HCT116 (cell line): ENCODE results near the gene ATF7. TPM values are rescaled to one million over a fixed set of nuclear protein-coding genes. Genes with fewer than 3 reads are reported as not detected.
A peak's percentile ranks its signal among the peaks of the same experiment; 100 is the strongest.

ENCODE experiments used
- ATAC-seq: fragments of 200-7000 bp; cut with Tn5 transposase; 2 replicates; pipeline ENCODE4 v1.9.1; 2020; ENCODE audit warnings: mild to moderate bottlenecking, moderate library complexity
- BruUV-seq: library from RNA; stranded (reverse); fragments of 400-500 nt; replicated peaks from 2 replicates; lab custom pipeline; 2021; lab: Mats Ljungman, UMichigan
- CTCF ChIA-PET: fragments of 300-600 bp; sonication (Branson Sonifier 250); formaldehyde crosslinking; loops from one replicate; lab custom pipeline; 2021; ENCODE audit warnings: antibody characterized with exemption; lab: Charles Lee
- POLR2A ChIA-PET: fragments of 300-600, 350-600 bp; sonication (Branson Sonifier 250); formaldehyde crosslinking; loops from one replicate; lab custom pipeline; 2021; ENCODE audit warnings: antibody characterized with exemption; lab: Charles Lee
- RAD21 ChIA-PET, 2 experiments: fragments of 300-600 bp; sonication (Branson Sonifier 250); formaldehyde crosslinking; loops; one replicate each; lab custom pipeline; 2023; ENCODE audit warnings: low total read pairs in 2 of 2; ENCODE audit not compliant: uncharacterized antibody in 2 of 2, unreplicated experiment in 2 of 2, low non-redundant PET in 1 of 2; lab: Charles Lee
- DNase-seq: peaks from one replicate; pipeline ENCODE4 v3.0.0-alpha.2; 2010; ENCODE audit warnings: low read depth, low spot score
- H2AFZ ChIP-seq: fragments of 200-600 bp; shearing (Covaris generic), sonication (generic); 2 replicates; pipeline ENCODE4 v1.6.1; 2017; ENCODE audit warnings: low read depth, mixed run types, mixed read lengths, antibody characterized with exemption, low read length; ENCODE audit not compliant: poor library complexity, severe bottlenecking
- H3K27ac ChIP-seq: 2 replicates; pipeline ENCODE4 v1.5.1; 2012; ENCODE audit warnings: low read depth, low read length
- H3K27me3 ChIP-seq: fragments of 200-600 bp; sonication (generic); 2 replicates; pipeline ENCODE4 v1.6.1; 2016; ENCODE audit warnings: mixed run types, low read length, mixed read lengths; ENCODE audit not compliant: insufficient read depth
- H3K36me3 ChIP-seq, 2 experiments: fragments of 200-500 bp in 1 of 2; fragments of 200-600 bp in 1 of 2; sonication (Bioruptor generic) in 1 of 2; sonication (generic) in 1 of 2; 2 replicates each; pipeline versions ENCODE4 v1.5.1 to v1.6.1; 2014 to 2016; ENCODE audit warnings: low read length in 2 of 2, inconsistent platforms in 1 of 2, mixed read lengths in 1 of 2, mixed run types in 1 of 2; ENCODE audit not compliant: insufficient read depth in 2 of 2, control insufficient read depth in 1 of 2
- H3K4me1 ChIP-seq, 2 experiments: fragments of 200-600 bp in 1 of 2; sonication (generic) in 1 of 2; 2 replicates each; pipeline versions ENCODE4 v1.5.1 to v1.6.1; 2012 to 2017; ENCODE audit warnings: low read length in 2 of 2, inconsistent platforms in 1 of 2, mild to moderate bottlenecking in 1 of 2, mixed read lengths in 1 of 2, mixed run types in 1 of 2, moderate library complexity in 1 of 2; ENCODE audit not compliant: insufficient read depth in 2 of 2, control insufficient read depth in 1 of 2
- H3K4me2 ChIP-seq: fragments of 200-600 bp; sonication (generic); 2 replicates; pipeline ENCODE4 v1.6.1; 2017; ENCODE audit warnings: mixed run types, low read length, mixed read lengths
- H3K4me3 ChIP-seq, 2 experiments: fragments of 200-600 bp in 1 of 2; sonication (generic) in 1 of 2; replicated peaks in 1 of 2; 2 replicates each; pipeline ENCODE4 v1.5.1; 2011 to 2016; ENCODE audit warnings: low read length in 2 of 2, control low read depth in 1 of 2, low read depth in 1 of 2, mild to moderate bottlenecking in 1 of 2, mixed read lengths in 1 of 2, mixed run types in 1 of 2
- H3K79me2 ChIP-seq: fragments of 200-600 bp; sonication (generic); 2 replicates; pipeline ENCODE4 v1.6.1; 2017; ENCODE audit warnings: mild to moderate bottlenecking, mixed run types, low read length, moderate library complexity, mixed read lengths; ENCODE audit not compliant: insufficient read depth
- H3K9ac ChIP-seq: fragments of 200-600 bp; sonication (generic); 2 replicates; pipeline ENCODE4 v1.6.1; 2016; ENCODE audit warnings: low read length, mixed read lengths
- H3K9me2 ChIP-seq: fragments of 200-600 bp; sonication (generic), shearing (Covaris generic); 2 replicates; pipeline ENCODE4 v1.6.1; 2017; ENCODE audit warnings: mixed run types, mild to moderate bottlenecking, moderate library complexity; ENCODE audit not compliant: insufficient read depth
- H3K9me3 ChIP-seq, 2 experiments: fragments of 200-500 bp in 1 of 2; fragments of 200-600 bp in 1 of 2; sonication (Bioruptor generic) in 1 of 2; sonication (generic) in 1 of 2; 2 replicates each; pipeline ENCODE4 v1.6.1; 2014 to 2017; ENCODE audit warnings: low read length in 2 of 2, mixed read lengths in 2 of 2, inconsistent platforms in 1 of 2, low read depth in 1 of 2, mild to moderate bottlenecking in 1 of 2, mixed run types in 1 of 2, moderate library complexity in 1 of 2; ENCODE audit not compliant: control insufficient read depth in 1 of 2, insufficient read depth in 1 of 2
- H4K20me1 ChIP-seq: fragments of 200-600 bp; sonication (generic), shearing (Covaris generic); 2 replicates; pipeline ENCODE4 v1.6.1; 2017; ENCODE audit warnings: mixed run types, mild to moderate bottlenecking, moderate library complexity; ENCODE audit not compliant: insufficient read depth
- ATF3 ChIP-seq: IDR thresholded peaks from 2 replicates; pipeline ENCODE4 v1.6.1; 2012
- EGR1 ChIP-seq: IDR thresholded peaks from 2 replicates; pipeline ENCODE4 v1.6.1; 2012; ENCODE audit warnings: low read depth
- EZH2phosphoT487 ChIP-seq: fragments of 200-600 bp; IDR thresholded peaks from 2 replicates; pipeline ENCODE4 v1.6.1; 2018; ENCODE audit warnings: antibody characterized with exemption, borderline replicate concordance
- JUND ChIP-seq: IDR thresholded peaks from 2 replicates; pipeline ENCODE4 v1.6.1; 2012
- MAX ChIP-seq: IDR thresholded peaks from 2 replicates; pipeline ENCODE4 v1.6.1; 2012
- POLR2A ChIP-seq: IDR thresholded peaks from 2 replicates; pipeline ENCODE4 v1.7.0; 2011; ENCODE audit warnings: borderline replicate concordance; ENCODE audit not compliant: insufficient read depth, insufficient read length; ENCODE audit errors: extremely low read depth
- REST ChIP-seq: IDR thresholded peaks from 2 replicates; pipeline ENCODE4 v1.6.1; 2012; ENCODE audit warnings: low read depth
- SP1 ChIP-seq: IDR thresholded peaks from 2 replicates; pipeline ENCODE4 v1.6.1; 2012; ENCODE audit warnings: low read depth
- SRF ChIP-seq: IDR thresholded peaks from 2 replicates; pipeline ENCODE4 v1.6.1; 2012; ENCODE audit warnings: low read depth
- TCF7L2 ChIP-seq: IDR thresholded peaks from 2 replicates; pipeline ENCODE4 v1.7.0; 2011; ENCODE audit warnings: borderline replicate concordance, inconsistent platforms; ENCODE audit not compliant: insufficient read depth, insufficient read length; ENCODE audit errors: extremely low read depth
- YY1 ChIP-seq: IDR thresholded peaks from 2 replicates; pipeline ENCODE4 v1.6.1; 2011; ENCODE audit warnings: low read length, low read depth, moderate library complexity, mild to moderate bottlenecking; ENCODE audit not compliant: insufficient replicate concordance; ENCODE audit errors: extremely low read depth
- intact Hi-C: fragments of 100-400 bp; cut with micrococcal nuclease; formaldehyde crosslinking; loops from 2 replicates; pipeline ENCODE4 v1.10.0; 2022
- total RNA-seq: library from RNA; stranded (reverse); gene quantifications from one replicate; pipeline ENCODE4 v1.2.1, GENCODE V29; 2021; ENCODE audit not compliant: unreplicated experiment

The ATF7 gene
- total RNA-seq, 1 experiment from 2014 or later, result 24.0 TPM

GRCh38 chr12:53495903-53496751 lies 130.1 kb downstream of the ATF7 start (continued):
- no peak for TF ChIP-seq ATF3
- TF ChIP-seq REST, result no peak
- no peak for TF ChIP-seq JUND

GRCh38 chr12:53493610-53494391 lies 132.4 kb downstream of the ATF7 start:
- TSS peak; percentile 77 for BruUV-seq
- Histone ChIP-seq H3K9ac (peak overlapping the region; percentile 56), H3K9me2 (no peaks in the 10 kb centered on the region), H3K4me3 (peak overlapping the region; percentile 41 to 59), H3K27me3 (no peaks in the 10 kb centered on the region), H3K4me1 (peaks cover 18 to 36% of the 10 kb centered on the region in 2 experiments), H2AFZ (no peak overlapping the region), H3K9me3 (no peaks in the 10 kb centered on the region), H3K36me3 (no peaks in the 10 kb centered on the region), H3K4me2 (peak overlapping the region; percentile 89), H3K27ac (peak overlapping the region; percentile 41), H3K79me2 (no peaks in the 10 kb centered on the region), H4K20me1 (no peaks in the 10 kb centered on the region)
- POLR2A ChIA-PET, result no interaction called here
- TF ChIP-seq EGR1 (no peak), YY1 (no peak), SP1 (no peak), SRF (no peak), POLR2A (no peak), MAX (no peak), JUND (no peak), REST (no peak), EZH2phosphoT487 (no peak), TCF7L2 (no peak), ATF3 (no peak)
- ATAC-seq, result no peak
- no peak for DNase-seq
- RAD21 ChIA-PET, result no interaction called here
- CTCF ChIA-PET, result no interaction called here
- intact Hi-C loops, result no loop called here
